ENCODE data around the gene SERPINH1.

Gene SERPINH1

DNA sequence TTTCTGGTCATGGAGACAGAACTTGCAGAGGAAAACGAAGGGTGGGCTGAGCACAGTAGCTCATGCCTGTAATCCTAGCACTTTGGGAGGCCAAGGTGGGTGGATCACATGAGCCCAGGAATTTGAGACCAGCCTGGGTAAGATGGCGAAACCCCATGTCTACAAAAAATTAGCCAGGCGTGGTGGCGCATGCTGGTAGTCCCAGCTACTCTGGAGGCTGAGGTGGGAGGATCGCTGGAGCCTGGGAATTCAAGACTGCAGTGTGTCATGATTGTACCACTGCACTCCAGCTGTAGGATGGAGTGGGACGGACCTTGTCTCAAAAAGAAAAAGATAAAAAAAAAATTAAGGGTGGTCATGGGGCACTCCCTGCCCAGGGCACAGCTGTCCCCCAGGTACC, 5.9 kb downstream of the SERPINH1 start:
- TF ChIP-seq, protein P1, sequence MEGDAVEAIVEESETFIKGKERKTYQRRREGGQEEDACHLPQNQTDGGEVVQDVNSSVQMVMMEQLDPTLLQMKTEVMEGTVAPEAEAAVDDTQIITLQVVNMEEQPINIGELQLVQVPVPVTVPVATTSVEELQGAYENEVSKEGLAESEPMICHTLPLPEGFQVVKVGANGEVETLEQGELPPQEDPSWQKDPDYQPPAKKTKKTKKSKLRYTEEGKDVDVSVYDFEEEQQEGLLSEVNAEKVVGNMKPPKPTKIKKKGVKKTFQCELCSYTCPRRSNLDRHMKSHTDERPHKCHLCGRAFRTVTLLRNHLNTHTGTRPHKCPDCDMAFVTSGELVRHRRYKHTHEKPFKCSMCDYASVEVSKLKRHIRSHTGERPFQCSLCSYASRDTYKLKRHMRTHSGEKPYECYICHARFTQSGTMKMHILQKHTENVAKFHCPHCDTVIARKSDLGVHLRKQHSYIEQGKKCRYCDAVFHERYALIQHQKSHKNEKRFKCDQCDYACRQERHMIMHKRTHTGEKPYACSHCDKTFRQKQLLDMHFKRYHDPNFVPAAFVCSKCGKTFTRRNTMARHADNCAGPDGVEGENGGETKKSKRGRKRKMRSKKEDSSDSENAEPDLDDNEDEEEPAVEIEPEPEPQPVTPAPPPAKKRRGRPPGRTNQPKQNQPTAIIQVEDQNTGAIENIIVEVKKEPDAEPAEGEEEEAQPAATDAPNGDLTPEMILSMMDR (IDR thresholded peaks at IDR 0.05): no peak

DNA sequence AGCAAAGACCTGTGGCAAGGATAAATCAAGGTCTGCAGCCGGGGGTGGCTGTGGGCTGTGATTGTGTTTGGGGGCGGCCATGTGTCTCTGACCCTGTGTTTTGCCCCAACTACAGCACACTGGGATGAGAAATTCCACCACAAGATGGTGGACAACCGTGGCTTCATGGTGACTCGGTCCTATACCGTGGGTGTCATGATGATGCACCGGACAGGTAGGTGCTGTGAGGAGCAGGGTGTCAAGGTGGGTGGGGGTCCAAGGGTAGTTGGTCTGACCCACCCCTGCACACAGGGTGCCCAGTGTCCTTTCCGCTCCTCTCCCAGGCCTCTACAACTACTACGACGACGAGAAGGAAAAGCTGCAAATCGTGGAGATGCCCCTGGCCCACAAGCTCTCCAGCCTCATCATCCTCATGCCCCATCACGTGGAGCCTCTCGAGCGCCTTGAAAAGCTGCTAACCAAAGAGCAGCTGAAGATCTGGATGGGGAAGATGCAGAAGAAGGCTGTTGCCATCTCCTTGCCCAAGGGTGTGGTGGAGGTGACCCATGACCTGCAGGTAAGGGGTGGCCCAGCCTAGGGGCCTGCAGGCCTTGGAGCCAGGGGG, 6.7 kb downstream of the SERPINH1 start:
- TF ChIP-seq, protein P1 (IDR thresholded peaks at IDR 0.05): no peak

DNA sequence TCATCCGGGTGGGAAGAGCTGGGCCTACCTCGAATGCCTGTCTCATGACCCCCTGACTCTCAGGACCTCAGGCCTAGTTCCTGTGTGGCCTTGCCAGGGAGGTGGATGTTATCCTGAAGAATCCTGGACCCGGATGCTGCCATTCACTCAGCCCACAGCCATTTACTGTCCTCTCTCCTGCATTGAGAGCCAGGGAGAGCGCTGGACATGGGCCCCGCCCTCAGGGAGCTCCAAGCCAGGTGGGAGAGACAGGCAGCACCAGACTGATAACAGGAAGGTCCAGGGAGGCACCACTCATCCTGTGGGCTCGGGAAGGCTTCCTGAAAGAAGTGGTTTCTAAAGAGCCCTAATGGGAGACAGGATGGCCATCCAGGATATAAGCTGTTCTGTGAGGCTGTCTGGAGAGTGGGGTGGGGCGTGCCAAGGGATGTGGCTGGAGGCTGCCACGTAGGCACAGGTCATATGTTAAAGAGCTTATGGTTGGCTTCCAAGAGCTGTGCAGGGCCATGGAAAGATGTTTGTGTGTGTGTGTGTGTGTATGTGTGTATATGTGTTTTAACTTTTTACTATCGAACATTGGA, 8.6 kb downstream of the SERPINH1 start:
- TF ChIP-seq, protein P1 (IDR thresholded peaks at IDR 0.05): no peak

DNA sequence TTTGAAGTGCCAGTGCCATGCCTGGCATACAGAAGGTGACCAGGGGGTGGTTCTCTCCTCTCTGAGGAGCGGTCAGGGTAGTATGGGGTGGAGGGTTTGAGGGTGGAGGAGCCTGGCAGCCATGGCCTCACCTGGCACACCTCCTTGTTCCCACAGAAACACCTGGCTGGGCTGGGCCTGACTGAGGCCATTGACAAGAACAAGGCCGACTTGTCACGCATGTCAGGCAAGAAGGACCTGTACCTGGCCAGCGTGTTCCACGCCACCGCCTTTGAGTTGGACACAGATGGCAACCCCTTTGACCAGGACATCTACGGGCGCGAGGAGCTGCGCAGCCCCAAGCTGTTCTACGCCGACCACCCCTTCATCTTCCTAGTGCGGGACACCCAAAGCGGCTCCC, 9.6 kb downstream of the SERPINH1 start:
- TF ChIP-seq, protein P1 (IDR thresholded peaks at IDR 0.05): no peak

DNA sequence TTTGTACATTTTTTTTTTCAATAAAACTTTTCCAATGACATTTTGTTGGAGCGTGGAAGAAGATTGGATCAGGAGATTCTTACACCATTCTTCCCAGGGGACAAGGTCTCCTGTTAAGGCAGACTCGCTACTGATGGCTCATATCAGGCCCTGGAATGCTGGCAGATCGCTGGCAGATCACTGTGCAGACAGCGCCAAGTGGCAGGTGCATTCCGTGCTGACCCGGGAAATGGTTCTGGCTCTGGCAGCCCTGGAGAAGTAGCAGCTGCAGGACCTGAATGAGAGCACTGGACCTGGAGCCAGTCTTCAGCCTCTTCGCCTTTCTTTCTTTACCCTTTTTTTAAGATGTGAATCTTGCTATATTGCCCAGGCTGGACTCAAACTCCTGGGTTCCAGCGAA, 10.7 kb downstream of the SERPINH1 start:
- TF ChIP-seq, protein P1 (IDR thresholded peaks at IDR 0.05): no peak

DNA sequence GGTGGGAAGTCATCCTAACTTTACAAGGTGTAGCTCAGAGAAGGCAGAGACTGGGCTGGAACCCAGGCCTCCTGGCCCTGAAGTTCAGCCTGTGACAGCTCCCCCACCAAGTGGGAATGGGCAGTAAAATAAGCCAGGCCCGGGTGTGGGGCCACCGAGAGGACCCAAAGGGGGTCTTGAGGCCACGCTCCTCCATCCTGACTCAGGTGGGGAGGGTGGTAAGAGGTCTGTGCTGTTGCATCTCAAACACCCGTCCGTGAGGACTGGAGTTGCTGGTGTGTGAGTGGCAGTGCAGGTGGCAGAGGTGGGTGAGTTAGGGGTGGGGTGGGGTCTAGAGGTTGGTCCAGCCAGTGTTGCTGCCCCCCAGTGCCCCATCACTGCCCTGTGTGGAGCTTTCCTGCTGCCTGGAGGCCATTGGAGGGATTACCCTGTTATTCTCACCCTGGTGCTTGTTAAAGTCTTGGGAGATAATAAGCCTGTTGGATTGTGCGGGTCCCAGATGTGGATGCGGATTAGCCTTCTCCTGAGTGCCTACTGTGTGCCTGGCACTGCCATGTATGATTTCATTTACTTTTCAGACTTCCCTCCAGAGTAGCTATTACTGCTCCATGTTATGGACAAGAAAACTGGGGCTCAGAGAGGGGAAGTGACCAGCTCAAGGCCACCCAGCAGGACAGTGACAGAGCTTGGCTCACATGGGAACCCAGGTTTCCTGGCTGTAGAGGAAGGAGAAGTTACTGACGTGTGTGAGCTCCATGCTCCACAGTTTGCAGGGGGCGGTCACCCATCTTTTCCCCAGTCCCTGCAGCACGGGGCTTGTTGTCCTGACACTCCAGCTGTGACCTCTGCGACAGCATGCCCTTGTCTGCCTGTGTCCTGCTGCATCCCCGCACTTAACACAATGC, 12.9 kb downstream of the SERPINH1 start:
- TF ChIP-seq, protein P1 (IDR thresholded peaks at IDR 0.05): no peak

DNA sequence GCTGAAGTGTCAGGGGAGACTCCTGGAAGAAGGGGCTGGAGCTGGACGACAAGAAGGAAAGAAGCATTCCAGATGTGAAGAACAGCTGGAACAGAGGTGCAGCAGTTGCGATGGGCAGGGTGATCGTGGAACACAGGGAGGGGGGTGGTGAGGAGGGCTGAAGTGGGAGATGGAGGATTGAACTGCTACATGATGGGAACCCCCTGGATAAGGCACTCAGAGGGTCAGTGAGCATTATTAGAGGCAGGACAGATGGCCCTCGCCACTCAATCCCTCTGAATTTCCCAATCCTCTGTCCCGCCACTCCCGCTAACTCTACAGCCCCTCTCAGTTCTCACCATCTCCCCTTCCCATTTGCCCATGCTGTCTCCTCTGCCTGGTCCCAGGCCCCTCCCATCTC, 14.0 kb downstream of the SERPINH1 start:
- TF ChIP-seq, protein P1 (IDR thresholded peaks at IDR 0.05): no peak

Measured in LNCAP (cell line).